ENCODE measurements around the gene NFIX. TPM values are rescaled to one million over a fixed set of nuclear protein-coding genes. Genes with fewer than 3 reads are reported as not detected.

NFIX gene
- total RNA-seq, 1 experiment from 2014 or later = 16.4 TPM

DNA sequence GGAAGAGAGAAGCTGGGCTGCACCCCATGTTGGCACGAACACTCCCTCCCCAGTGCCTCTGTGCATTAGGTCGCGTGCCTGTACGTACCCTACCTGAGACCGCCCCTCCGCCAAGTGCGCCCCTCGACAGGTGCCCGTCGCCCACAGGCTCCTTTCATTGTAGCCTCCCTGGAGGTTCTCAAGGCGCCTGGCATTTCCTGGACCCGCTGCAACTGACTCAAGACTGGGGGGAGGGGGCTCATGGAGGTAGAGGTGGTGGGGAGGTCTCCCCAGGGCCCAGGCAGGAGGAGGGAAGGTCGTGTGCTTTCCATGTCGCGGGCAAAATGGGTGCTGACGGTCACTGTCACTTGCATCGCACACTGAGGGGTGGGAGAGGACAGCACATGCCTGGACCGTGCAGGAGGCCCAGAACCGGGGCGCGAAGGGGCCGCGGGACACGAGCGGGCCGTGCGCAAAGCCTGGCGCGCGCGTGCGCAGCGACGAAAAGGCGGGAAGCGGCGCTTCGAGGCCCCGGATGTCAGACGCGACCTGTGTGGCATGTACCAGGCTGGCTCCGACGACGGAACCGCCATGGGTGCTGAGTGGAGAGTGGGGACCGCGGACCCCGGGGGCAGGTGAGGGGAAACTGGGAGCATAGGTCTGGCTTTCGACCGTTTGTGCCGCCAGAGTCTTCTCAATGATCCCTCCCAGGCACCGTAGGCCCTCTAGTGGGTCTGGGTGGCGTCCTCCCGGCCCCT is 16.5 kb downstream of the NFIX start:
- TF ChIP-seq, protein P1, sequence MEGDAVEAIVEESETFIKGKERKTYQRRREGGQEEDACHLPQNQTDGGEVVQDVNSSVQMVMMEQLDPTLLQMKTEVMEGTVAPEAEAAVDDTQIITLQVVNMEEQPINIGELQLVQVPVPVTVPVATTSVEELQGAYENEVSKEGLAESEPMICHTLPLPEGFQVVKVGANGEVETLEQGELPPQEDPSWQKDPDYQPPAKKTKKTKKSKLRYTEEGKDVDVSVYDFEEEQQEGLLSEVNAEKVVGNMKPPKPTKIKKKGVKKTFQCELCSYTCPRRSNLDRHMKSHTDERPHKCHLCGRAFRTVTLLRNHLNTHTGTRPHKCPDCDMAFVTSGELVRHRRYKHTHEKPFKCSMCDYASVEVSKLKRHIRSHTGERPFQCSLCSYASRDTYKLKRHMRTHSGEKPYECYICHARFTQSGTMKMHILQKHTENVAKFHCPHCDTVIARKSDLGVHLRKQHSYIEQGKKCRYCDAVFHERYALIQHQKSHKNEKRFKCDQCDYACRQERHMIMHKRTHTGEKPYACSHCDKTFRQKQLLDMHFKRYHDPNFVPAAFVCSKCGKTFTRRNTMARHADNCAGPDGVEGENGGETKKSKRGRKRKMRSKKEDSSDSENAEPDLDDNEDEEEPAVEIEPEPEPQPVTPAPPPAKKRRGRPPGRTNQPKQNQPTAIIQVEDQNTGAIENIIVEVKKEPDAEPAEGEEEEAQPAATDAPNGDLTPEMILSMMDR (IDR thresholded peaks at IDR 0.05; ENCODE audit: unreplicated experiment) = no peak
- BruUV-seq (replicated peaks) = no TSS peak
- Mint-ChIP-seq H3K27me3 (ENCODE audit: unreplicated experiment) (no peaks in the 10 kb centered on the region), H3K27ac (ENCODE audit: unreplicated experiment) (no peak overlapping the region), H3K36me3 (ENCODE audit: insufficient read depth, unreplicated experiment) (peaks cover 4% of the 10 kb centered on the region), H3K4me1 (ENCODE audit: low read depth, unreplicated experiment) (no peaks in the 10 kb centered on the region), H3K9me3 (ENCODE audit: low read depth, unreplicated experiment) (no peaks in the 10 kb centered on the region), H3K4me3 (ENCODE audit: low read depth, unreplicated experiment) (no peak overlapping the region)
- no peak for DNase-seq
- CTCF ChIA-PET = no interaction called here
- intact Hi-C loops (cut with micrococcal nuclease; ENCODE audit: unreplicated experiment) = no loop called here

DNA sequence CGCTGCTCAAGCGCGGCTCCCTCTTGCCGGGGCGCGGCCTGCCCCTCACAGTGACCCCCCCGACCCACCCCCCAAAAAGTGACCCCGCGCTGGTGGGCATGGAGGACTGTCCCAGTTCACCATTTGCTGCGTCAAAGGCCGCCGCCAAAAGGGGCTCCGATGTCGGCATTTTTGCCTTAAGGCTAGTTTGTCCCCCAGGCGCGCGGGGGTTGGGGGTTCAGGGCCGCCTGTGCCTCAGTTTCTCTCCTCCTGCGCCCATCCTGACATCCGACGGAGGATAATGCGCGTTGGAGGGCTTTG is 17.1 kb downstream of the NFIX start:
- H3K9me3 Mint-ChIP-seq (ENCODE audit: low read depth, unreplicated experiment) = no peaks in the 10 kb centered on the region
- TF ChIP-seq, protein P1 (IDR thresholded peaks at IDR 0.05; ENCODE audit: unreplicated experiment) = no peak
- CTCF ChIA-PET = no interaction called here
- H3K27ac Mint-ChIP-seq (ENCODE audit: unreplicated experiment) = no peak overlapping the region
- no peak for DNase-seq
- no peaks in the 10 kb centered on the region for H3K27me3 Mint-ChIP-seq (ENCODE audit: unreplicated experiment)
- intact Hi-C loops (cut with micrococcal nuclease; ENCODE audit: unreplicated experiment) = no loop called here
- BruUV-seq (replicated peaks) = no TSS peak
- no peak overlapping the region for H3K4me3 Mint-ChIP-seq (ENCODE audit: low read depth, unreplicated experiment)
- peaks cover 5% of the 10 kb centered on the region for H3K36me3 Mint-ChIP-seq (ENCODE audit: insufficient read depth, unreplicated experiment)
- no peaks in the 10 kb centered on the region for H3K4me1 Mint-ChIP-seq (ENCODE audit: low read depth, unreplicated experiment)

DNA sequence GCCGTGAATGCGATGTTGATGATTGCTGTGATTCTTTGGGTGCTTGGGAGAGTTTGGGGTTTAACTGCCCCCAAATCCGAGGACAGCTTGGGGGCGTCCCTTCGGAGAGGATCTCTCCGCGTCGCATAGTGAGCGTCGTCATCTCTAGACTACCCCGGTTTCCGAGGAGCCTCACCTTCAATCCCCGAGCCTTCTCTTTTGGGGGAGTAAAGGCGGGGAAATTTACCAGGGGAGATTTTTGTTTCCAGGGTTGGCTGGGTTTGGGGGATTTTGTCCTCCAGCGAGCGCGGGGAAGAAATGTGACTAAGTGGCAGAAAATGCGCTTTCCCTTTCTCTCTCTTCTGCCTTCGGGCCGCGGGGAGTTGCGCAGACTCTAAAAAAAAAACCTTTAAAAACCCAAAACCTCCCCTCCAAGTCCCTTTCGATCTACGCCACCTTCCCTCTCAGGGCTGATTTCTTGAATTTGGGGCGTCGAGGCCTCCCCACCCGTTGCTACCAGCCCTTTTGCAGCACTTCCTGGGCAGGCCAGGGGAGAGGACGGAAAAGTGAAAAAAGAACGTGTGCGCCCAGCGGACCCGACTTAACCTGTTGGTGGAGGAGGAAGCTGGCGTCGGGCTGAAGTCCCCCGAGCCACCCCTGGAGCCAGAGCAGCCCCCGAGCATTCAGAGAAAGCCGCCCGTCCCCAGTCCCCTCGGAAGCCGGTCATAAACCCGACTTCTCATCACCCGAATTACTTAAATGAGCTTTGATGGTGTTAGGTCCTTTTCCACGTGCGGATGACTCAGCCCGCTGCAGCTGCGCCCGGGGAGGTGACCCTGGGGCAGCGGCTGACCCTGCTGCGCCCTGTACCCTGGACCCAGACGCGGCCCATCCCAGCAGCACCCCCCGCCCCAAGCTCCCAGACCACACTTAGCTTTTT is 17.7 kb downstream of the NFIX start:
- Mint-ChIP-seq H3K27ac (ENCODE audit: unreplicated experiment) (peak overlapping the region; percentile 49), H3K36me3 (ENCODE audit: insufficient read depth, unreplicated experiment) (peaks cover 5% of the 10 kb centered on the region), H3K9me3 (ENCODE audit: low read depth, unreplicated experiment) (no peaks in the 10 kb centered on the region), H3K4me1 (ENCODE audit: low read depth, unreplicated experiment) (no peaks in the 10 kb centered on the region), H3K4me3 (ENCODE audit: low read depth, unreplicated experiment) (peak overlapping the region; percentile 25), H3K27me3 (ENCODE audit: unreplicated experiment) (no peaks in the 10 kb centered on the region)
- no peak for DNase-seq
- CTCF ChIA-PET = interaction anchor here (0.7 to 1.7 kb wide), 4 partner anchors 8 to 81 kb away, joined by 3 to 5 read pairs (median 3); no protein-coding TSS in a partner anchor
- no TSS peak for BruUV-seq (replicated peaks)
- intact Hi-C loops (cut with micrococcal nuclease; ENCODE audit: unreplicated experiment) = no loop called here
- TF ChIP-seq, protein P1 (IDR thresholded peaks at IDR 0.05; ENCODE audit: unreplicated experiment) = no peak

DNA sequence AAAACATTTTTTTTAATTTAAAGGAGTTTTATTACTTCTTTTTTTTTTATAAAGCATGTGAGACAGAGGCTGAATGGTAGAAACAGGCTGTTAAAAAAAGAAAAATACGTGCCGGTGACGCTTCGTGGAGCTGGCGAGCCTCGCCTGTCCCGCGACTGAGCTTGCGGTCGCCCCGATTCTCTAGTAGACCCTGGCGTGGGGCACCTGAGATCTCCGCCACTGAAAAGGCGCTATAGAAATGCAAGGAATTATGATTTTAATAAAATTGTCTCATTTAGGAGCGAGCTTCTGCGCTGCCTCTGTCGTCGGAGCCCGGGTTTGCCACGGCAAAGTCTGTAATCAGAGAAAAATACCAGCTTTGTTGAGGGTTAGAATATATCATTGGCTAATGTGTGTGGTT is 18.4 kb downstream of the NFIX start:
- H3K27me3 Mint-ChIP-seq (ENCODE audit: unreplicated experiment) = no peaks in the 10 kb centered on the region

More for the DNA sequence above, 18.4 kb downstream of the NFIX start:
- BruUV-seq (replicated peaks) = no TSS peak
- no peaks in the 10 kb centered on the region for H3K9me3 Mint-ChIP-seq (ENCODE audit: low read depth, unreplicated experiment)
- H3K4me3 Mint-ChIP-seq (ENCODE audit: low read depth, unreplicated experiment) = peak overlapping the region; percentile 25
- CTCF ChIA-PET = interaction anchor here (0.7 to 1.7 kb wide), 4 partner anchors 9 to 80 kb away, joined by 3 to 5 read pairs (median 3); no protein-coding TSS in a partner anchor
- TF ChIP-seq, protein P1 (IDR thresholded peaks at IDR 0.05; ENCODE audit: unreplicated experiment) = no peak
- no peaks in the 10 kb centered on the region for H3K4me1 Mint-ChIP-seq (ENCODE audit: low read depth, unreplicated experiment)
- intact Hi-C loops (cut with micrococcal nuclease; ENCODE audit: unreplicated experiment) = no loop called here
- H3K27ac Mint-ChIP-seq (ENCODE audit: unreplicated experiment) = no peak overlapping the region
- DNase-seq = no peak
- peaks cover 5% of the 10 kb centered on the region for H3K36me3 Mint-ChIP-seq (ENCODE audit: insufficient read depth, unreplicated experiment)
